AG04450 (cell line): Measurements from ENCODE around the gene STPG4. TPM values are rescaled to one million over a fixed set of nuclear protein-coding genes. Genes with fewer than 3 reads are reported as not detected.

Source experiments
- CTCF ChIA-PET: fragments of 300-600, 350-600 bp; formaldehyde crosslinking; extraction: SDS; loops from one replicate; lab custom pipeline; 2022; ENCODE audit warnings: antibody characterized with exemption, inconsistent platforms; lab: Charles Lee
- POLR2A ChIA-PET: fragments of 350-600 bp; formaldehyde crosslinking; extraction: SDS; loops from one replicate; lab custom pipeline; 2021; ENCODE audit warnings: antibody characterized with exemption, inconsistent platforms; lab: Yijun Ruan, JAX
- DNase-seq: peaks from one replicate; pipeline ENCODE4 v3.0.0-alpha.2; 2011; ENCODE audit warnings: low read depth, low spot score
- H3K27ac ChIP-seq: one replicate; pipeline ENCODE4 v1.5.1; 2012; ENCODE audit warnings: low read depth, low read length, control low read depth
- H3K27me3 ChIP-seq: one replicate; pipeline ENCODE4 v1.6.0; 2012; ENCODE audit warnings: low read length; ENCODE audit not compliant: control insufficient read depth, insufficient read depth
- H3K4me3 ChIP-seq: 2 replicates; pipeline ENCODE4 v1.5.1; 2011; ENCODE audit warnings: mild to moderate bottlenecking, low read depth, low read length, control low read depth
- H3K9me3 ChIP-seq: 2 replicates; pipeline ENCODE4 v1.5.1; 2012; ENCODE audit warnings: low read length; ENCODE audit not compliant: control insufficient read depth, insufficient read depth
- CTCF ChIP-seq: IDR thresholded peaks from 2 replicates; pipeline ENCODE4 v1.5.1; 2011; ENCODE audit warnings: low read depth, low read length, control low read depth, inconsistent platforms
- polyA plus RNA-seq: library from polyadenylated mRNA; depleted of rRNA; stranded (reverse); fragments of >200 nt; gene quantifications from 2 replicates; pipeline ENCODE4 v1.2.3, GENCODE V29; 2011; rRNA removed

Gene STPG4
- polyA plus RNA-seq, 1 experiment: 0.14 TPM

- POLR2A ChIA-PET: interaction anchor here (0.7 to 1.0 kb wide), 2 partner anchors 17 to 30 kb away, joined by 3 to 4 read pairs; no protein-coding TSS in a partner anchor
- no peak for TF ChIP-seq CTCF
- Histone ChIP-seq H3K27ac (peak overlapping the region; percentile 90), H3K9me3 (no peaks in the 10 kb centered on the region), H3K27me3 (no peaks in the 10 kb centered on the region), H3K4me3 (no peak overlapping the region)
- CTCF ChIA-PET: no interaction called here
- no peak for DNase-seq
These were observed 115.6 kb downstream of the STPG4 start for GRCh38 chr2:47039489-47039870.

DNA sequence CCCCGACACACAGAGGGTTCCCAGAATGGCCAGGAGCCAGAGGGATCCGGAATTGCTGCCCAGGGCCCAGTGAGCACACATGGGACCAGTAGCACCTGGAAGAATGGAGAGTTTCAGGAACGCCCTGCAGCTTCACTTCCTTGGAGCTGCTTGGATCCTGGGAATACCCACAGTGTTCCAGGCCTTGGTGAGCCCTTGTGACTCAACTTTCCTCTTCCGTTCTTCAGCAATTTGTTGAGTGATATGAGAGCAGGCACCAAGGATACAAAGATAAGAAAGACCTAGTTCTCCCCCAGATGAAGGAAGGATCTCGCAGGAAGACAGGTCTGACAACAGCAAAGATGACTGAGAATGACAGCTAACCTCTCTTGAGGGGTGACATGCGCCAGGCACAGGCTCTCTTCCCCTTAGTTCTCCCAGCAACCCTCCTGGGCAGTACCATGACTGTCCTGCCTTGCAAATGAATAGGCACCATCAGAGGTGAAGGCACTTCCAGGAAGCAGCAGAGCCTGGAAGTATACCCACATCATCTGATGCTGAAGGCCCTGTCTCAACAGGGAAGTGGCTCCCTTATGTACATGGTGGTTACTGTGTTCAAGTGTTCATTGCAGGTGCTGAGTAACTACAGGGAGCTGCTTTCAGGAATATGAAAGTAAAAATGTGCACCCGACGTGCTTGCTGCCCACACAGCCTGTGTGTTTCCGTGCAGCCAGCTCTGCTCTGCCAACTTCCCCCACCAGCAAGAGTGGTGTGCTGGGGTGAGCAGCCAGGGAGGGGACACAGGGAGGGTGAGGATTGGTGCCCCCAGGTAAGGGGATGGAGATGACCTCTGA is 116.2 kb downstream of the STPG4 start:
- Histone ChIP-seq H3K27ac (peak overlapping the region; percentile 61), H3K27me3 (no peaks in the 10 kb centered on the region), H3K9me3 (no peaks in the 10 kb centered on the region), H3K4me3 (no peak overlapping the region)
- POLR2A ChIA-PET: interaction anchor here (0.7 to 1.0 kb wide), 2 partner anchors 17 to 22 kb away, joined by 3 to 4 read pairs; no protein-coding TSS in a partner anchor
- DNase-seq: no peak
- CTCF ChIA-PET: no interaction called here
- TF ChIP-seq CTCF: no peak

DNA sequence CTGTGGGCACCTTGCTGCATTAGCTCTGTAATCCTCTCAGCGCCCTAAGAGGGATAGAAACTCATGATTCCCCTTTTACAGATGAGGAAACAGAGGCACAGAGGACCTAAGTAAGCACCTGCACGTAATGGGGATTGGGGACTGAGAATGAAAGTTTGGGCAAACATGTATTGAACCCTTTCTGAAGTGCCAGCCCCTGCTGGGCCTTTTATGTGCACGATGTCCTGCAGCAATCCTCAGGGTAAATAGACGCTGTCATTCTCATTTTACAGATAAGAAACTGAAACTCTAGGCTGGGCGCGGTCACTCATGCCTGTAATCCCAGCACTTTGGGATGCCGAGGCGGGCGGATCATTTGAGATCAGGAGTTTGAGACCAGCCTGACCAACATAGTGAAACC is 117.4 kb downstream of the STPG4 start:
- no peak for DNase-seq
- H3K9me3 ChIP-seq: no peaks in the 10 kb centered on the region
- no peak overlapping the region for H3K27ac ChIP-seq
- H3K4me3 ChIP-seq: no peak overlapping the region
- H3K27me3 ChIP-seq: no peaks in the 10 kb centered on the region
- POLR2A ChIA-PET: interaction anchor here (1.0 kb wide), 1 partner anchor 21 kb away, joined by 3 read pairs; no protein-coding TSS in a partner anchor
- no peak for TF ChIP-seq CTCF
- CTCF ChIA-PET: no interaction called here

Other genes starting within 250 kb of the STPG4 start
- 176 and 231 TPM in 2 replicates for gene MCFD2, start 239.5 kb downstream of the STPG4 start, polyA plus RNA-seq
- 8.4 and 11.0 TPM in 2 replicates for gene TTC7A, start 214.1 kb downstream of the STPG4 start, polyA plus RNA-seq
- 997 and 1,519 TPM in 2 replicates for gene CALM2, start 21.2 kb upstream of the STPG4 start, polyA plus RNA-seq
- gene EPCAM, start 214.0 kb upstream of the STPG4 start, polyA plus RNA-seq: 0.05 and 0.07 TPM in 2 replicates
- 12.6 and 18.4 TPM in 2 replicates for gene MSH2, start 247.8 kb upstream of the STPG4 start, polyA plus RNA-seq